Astrocyte (in vitro differentiated cells and primary cell): Measurements from ENCODE around the gene GTF2F2. TPM values are rescaled to one million over a fixed set of nuclear protein-coding genes. Genes with fewer than 3 reads are reported as not detected.

ENCODE experiments used
- DNase-seq: peaks from one replicate; pipeline ENCODE4 v3.0.0-alpha.2; 2010; ENCODE audit warnings: low read depth
- FAIRE-seq: peaks from 2 replicates; lab custom pipeline; 2011; peaks lifted over from hg19 to GRCh38; lab: Jason Lieb, UNC
- H2AFZ ChIP-seq: 2 replicates; pipeline ENCODE4 v1.6.0; 2012; ENCODE audit warnings: low read depth, low read length, inconsistent platforms
- H3K27ac ChIP-seq: 2 replicates; pipeline ENCODE4 v1.5.1; 2011; ENCODE audit warnings: low read depth, low read length, inconsistent platforms
- H3K27me3 ChIP-seq: 2 replicates; pipeline ENCODE4 v1.6.0; 2011; ENCODE audit warnings: low read length, inconsistent platforms; ENCODE audit not compliant: insufficient read depth
- H3K36me3 ChIP-seq: 2 replicates; pipeline ENCODE4 v1.5.1; 2011; ENCODE audit warnings: low read length, inconsistent platforms; ENCODE audit not compliant: insufficient read depth
- H3K4me1 ChIP-seq: 2 replicates; pipeline ENCODE4 v1.5.1; 2011; ENCODE audit warnings: low read length, inconsistent platforms; ENCODE audit not compliant: insufficient read depth
- H3K4me2 ChIP-seq: 2 replicates; pipeline ENCODE4 v1.6.0; 2012; ENCODE audit warnings: low read length, inconsistent platforms
- H3K4me3 ChIP-seq: 2 replicates; pipeline ENCODE4 v1.5.1; 2011; ENCODE audit warnings: low read depth, mild to moderate bottlenecking, low read length, inconsistent platforms; ENCODE audit not compliant: insufficient read depth
- H3K79me2 ChIP-seq: 2 replicates; pipeline ENCODE4 v1.6.0; 2012; ENCODE audit warnings: mild to moderate bottlenecking, low read length, inconsistent platforms; ENCODE audit not compliant: insufficient read depth
- H3K9ac ChIP-seq: 2 replicates; pipeline ENCODE4 v1.6.0; 2012; ENCODE audit warnings: mild to moderate bottlenecking, low read length, inconsistent platforms
- H3K9me3 ChIP-seq: 2 replicates; pipeline ENCODE4 v1.5.1; 2012; ENCODE audit warnings: low read depth, mild to moderate bottlenecking, low read length, inconsistent platforms; ENCODE audit not compliant: insufficient read depth
- H4K20me1 ChIP-seq: 2 replicates; pipeline ENCODE4 v1.6.0; 2012; ENCODE audit warnings: low read length, inconsistent platforms; ENCODE audit not compliant: insufficient read depth
- H3K27ac Mint-ChIP-seq: one replicate; pipeline ENCODE4 v1.8.0; 2021; ENCODE audit warnings: mild to moderate bottlenecking, mixed read lengths; ENCODE audit not compliant: unreplicated experiment
- H3K27me3 Mint-ChIP-seq: one replicate; pipeline ENCODE4 v1.8.0; 2021; ENCODE audit warnings: low read depth, mixed read lengths; ENCODE audit not compliant: unreplicated experiment
- H3K36me3 Mint-ChIP-seq: one replicate; pipeline ENCODE4 v1.8.0; 2021; ENCODE audit warnings: low read depth, mixed read lengths; ENCODE audit not compliant: unreplicated experiment
- H3K4me1 Mint-ChIP-seq: one replicate; pipeline ENCODE4 v1.8.0; 2021; ENCODE audit warnings: low read depth, mixed read lengths; ENCODE audit not compliant: unreplicated experiment
- H3K4me3 Mint-ChIP-seq: one replicate; pipeline ENCODE4 v1.8.0; 2021; ENCODE audit warnings: mild to moderate bottlenecking, moderate library complexity, mixed read lengths; ENCODE audit not compliant: unreplicated experiment
- H3K9me3 Mint-ChIP-seq: one replicate; pipeline ENCODE4 v1.8.0; 2021; ENCODE audit warnings: mild to moderate bottlenecking, mixed read lengths; ENCODE audit not compliant: unreplicated experiment
- EZH2 ChIP-seq: IDR thresholded peaks from 2 replicates; pipeline ENCODE4 v1.6.1; 2012; ENCODE audit warnings: mild to moderate bottlenecking, low read length, inconsistent platforms; ENCODE audit not compliant: insufficient read depth
- total RNA-seq: library from RNA; stranded (reverse); gene quantifications from 2 replicates; pipeline ENCODE4 v1.2.1, GENCODE V29; 2021
- TF ChIP-seq, protein P1 (sequence below): IDR thresholded peaks from 2 replicates; pipeline ENCODE4 v1.5.1; 2011; ENCODE audit warnings: low read depth, mild to moderate bottlenecking, inconsistent platforms, low read length, moderate library complexity; ENCODE audit not compliant: insufficient read depth

The GTF2F2 gene
- total RNA-seq, 1 donor from 2014 or later, result 27.8 TPM

DNA sequence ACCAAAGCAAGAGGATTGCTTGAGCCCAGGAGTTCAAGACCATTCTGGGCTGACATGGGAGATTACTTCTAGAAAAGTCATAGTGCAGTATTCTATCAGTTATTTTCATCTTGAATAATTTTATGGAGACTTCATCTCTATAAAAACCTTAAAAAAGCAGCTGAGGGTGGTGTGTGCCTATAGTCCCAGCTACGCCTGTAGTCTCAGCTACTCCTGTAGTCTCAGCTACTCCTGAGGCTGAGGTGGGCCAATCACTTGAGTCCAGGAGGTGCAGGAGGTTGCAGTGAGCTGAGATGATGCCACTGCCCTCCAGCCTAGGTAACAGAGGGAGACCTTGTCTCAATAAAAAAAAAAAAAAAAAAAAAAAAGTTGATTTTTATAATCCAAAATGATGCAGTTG, 102.6 kb downstream of the GTF2F2 start:
- H3K36me3 ChIP-seq, result no peaks in the 10 kb centered on the region
- no peaks in the 10 kb centered on the region for H3K27me3 ChIP-seq
- Mint-ChIP-seq H3K4me1 (peaks cover 34% of the 10 kb centered on the region), H3K27ac (peak overlapping the region; percentile 75), H3K27me3 (no peaks in the 10 kb centered on the region), H3K36me3 (peaks cover 4% of the 10 kb centered on the region), H3K4me3 (no peak overlapping the region), H3K9me3 (no peaks in the 10 kb centered on the region)
- peaks cover 58% of the 10 kb centered on the region for H3K79me2 ChIP-seq
- no peak overlapping the region for H3K4me3 ChIP-seq
- no peak for FAIRE-seq
- DNase-seq, result no peak
- H3K4me2 ChIP-seq, result no peak overlapping the region
- peaks cover 20% of the 10 kb centered on the region for H3K4me1 ChIP-seq
- no peak overlapping the region for H3K27ac ChIP-seq
- H3K9ac ChIP-seq, result no peak overlapping the region
- TF ChIP-seq, protein P1, sequence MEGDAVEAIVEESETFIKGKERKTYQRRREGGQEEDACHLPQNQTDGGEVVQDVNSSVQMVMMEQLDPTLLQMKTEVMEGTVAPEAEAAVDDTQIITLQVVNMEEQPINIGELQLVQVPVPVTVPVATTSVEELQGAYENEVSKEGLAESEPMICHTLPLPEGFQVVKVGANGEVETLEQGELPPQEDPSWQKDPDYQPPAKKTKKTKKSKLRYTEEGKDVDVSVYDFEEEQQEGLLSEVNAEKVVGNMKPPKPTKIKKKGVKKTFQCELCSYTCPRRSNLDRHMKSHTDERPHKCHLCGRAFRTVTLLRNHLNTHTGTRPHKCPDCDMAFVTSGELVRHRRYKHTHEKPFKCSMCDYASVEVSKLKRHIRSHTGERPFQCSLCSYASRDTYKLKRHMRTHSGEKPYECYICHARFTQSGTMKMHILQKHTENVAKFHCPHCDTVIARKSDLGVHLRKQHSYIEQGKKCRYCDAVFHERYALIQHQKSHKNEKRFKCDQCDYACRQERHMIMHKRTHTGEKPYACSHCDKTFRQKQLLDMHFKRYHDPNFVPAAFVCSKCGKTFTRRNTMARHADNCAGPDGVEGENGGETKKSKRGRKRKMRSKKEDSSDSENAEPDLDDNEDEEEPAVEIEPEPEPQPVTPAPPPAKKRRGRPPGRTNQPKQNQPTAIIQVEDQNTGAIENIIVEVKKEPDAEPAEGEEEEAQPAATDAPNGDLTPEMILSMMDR, result no peak
- no peak for TF ChIP-seq EZH2
- no peaks in the 10 kb centered on the region for H3K9me3 ChIP-seq
- no peak overlapping the region for H2AFZ ChIP-seq
- no peaks in the 10 kb centered on the region for H4K20me1 ChIP-seq

DNA sequence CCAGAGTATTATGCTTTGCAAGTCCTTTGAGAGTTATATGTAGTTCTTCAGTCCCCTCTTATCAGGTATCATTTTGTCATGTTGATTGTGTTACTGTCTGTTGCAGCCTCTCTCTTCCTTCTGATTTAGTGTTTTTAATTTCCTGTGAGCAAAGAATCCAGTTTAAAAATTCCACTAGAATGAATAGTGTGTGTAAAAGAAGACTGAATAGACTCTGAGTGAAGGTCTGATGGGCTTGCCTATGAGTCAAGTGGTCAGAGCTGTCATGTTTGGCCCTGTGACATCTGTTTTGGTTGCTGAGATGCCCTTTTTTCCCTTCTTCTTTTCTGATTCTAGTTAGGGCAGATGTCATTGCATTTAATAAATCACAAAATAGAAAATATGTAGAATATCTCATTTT, 103.9 kb downstream of the GTF2F2 start:
- H3K36me3 ChIP-seq, result no peaks in the 10 kb centered on the region
- no peak overlapping the region for H2AFZ ChIP-seq
- Mint-ChIP-seq H3K27ac (no peak overlapping the region), H3K4me3 (peak overlapping the region; percentile 14), H3K27me3 (no peaks in the 10 kb centered on the region), H3K36me3 (peaks cover 7% of the 10 kb centered on the region), H3K9me3 (no peaks in the 10 kb centered on the region), H3K4me1 (peaks cover 27% of the 10 kb centered on the region)
- FAIRE-seq (peak; percentile 84), DNase-seq (peak; percentile 36)
- H3K4me3 ChIP-seq, result no peak overlapping the region
- H3K4me1 ChIP-seq, result peaks cover 14% of the 10 kb centered on the region
- TF ChIP-seq, protein P1, result no peak
- no peak for TF ChIP-seq EZH2
- H3K9me3 ChIP-seq, result no peaks in the 10 kb centered on the region
- no peaks in the 10 kb centered on the region for H3K27me3 ChIP-seq
- no peak overlapping the region for H3K4me2 ChIP-seq
- H3K9ac ChIP-seq, result no peak overlapping the region
- no peaks in the 10 kb centered on the region for H4K20me1 ChIP-seq
- H3K27ac ChIP-seq, result no peak overlapping the region
- H3K79me2 ChIP-seq, result peaks cover 52% of the 10 kb centered on the region

DNA sequence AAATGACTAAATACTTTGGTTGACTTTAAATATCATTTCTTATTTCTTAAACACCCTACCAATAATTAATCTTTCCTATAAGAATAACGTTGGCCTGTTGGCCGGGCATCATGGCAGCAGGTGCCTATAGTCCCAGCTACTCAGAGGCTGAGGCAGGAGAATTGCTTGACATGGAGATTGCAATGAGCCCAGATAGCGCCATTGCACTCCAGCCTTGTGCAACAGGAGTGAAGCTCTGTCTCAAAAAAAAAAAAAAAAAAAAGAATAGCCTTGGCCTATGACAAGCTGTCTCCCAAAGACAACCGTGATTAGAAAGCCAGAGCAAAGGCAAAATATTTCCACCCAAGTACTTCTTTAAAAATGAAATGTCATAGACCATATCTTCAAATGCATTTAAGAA, 105.1 kb downstream of the GTF2F2 start:
- H3K4me1 ChIP-seq, result peaks cover 5% of the 10 kb centered on the region
- Mint-ChIP-seq H3K4me1 (peaks cover 16% of the 10 kb centered on the region), H3K36me3 (peaks cover 9% of the 10 kb centered on the region), H3K27me3 (no peaks in the 10 kb centered on the region), H3K27ac (no peak overlapping the region), H3K9me3 (no peaks in the 10 kb centered on the region), H3K4me3 (no peak overlapping the region)
- no peaks in the 10 kb centered on the region for H3K27me3 ChIP-seq
- no peak for DNase-seq
- H2AFZ ChIP-seq, result no peak overlapping the region
- no peaks in the 10 kb centered on the region for H3K36me3 ChIP-seq
- no peak overlapping the region for H3K27ac ChIP-seq
- H3K9me3 ChIP-seq, result no peaks in the 10 kb centered on the region
- H3K4me2 ChIP-seq, result no peak overlapping the region
- no peak for FAIRE-seq
- no peaks in the 10 kb centered on the region for H4K20me1 ChIP-seq
- no peak overlapping the region for H3K4me3 ChIP-seq
- no peak for TF ChIP-seq EZH2
- TF ChIP-seq, protein P1, result no peak
- H3K79me2 ChIP-seq, result peaks cover 51% of the 10 kb centered on the region
- no peak overlapping the region for H3K9ac ChIP-seq
